H9 (cell line): Measurements from ENCODE around the gene ANKDD1A. TPM values are rescaled to one million over a fixed set of nuclear protein-coding genes. Genes with fewer than 3 reads are reported as not detected.

Experiments used
- DNase-seq: peaks from one replicate; pipeline ENCODE4 v3.0.0-alpha.2; 2017
- H2AFZ ChIP-seq: one replicate; pipeline ENCODE4 v1.6.1; 2013; ENCODE audit warnings: mild to moderate bottlenecking, low read length, control low read depth, moderate library complexity
- H2AK5ac ChIP-seq: 2 replicates; pipeline ENCODE4 v1.6.1; 2013; ENCODE audit warnings: low read length, control low read depth, mixed read lengths; ENCODE audit not compliant: insufficient read length
- H2BK120ac ChIP-seq: one replicate; pipeline ENCODE4 v1.6.1; 2013; ENCODE audit warnings: low read depth, mild to moderate bottlenecking, low read length, control low read depth, inconsistent platforms; ENCODE audit not compliant: poor library complexity, severe bottlenecking
- H2BK12ac ChIP-seq: 2 replicates; pipeline ENCODE4 v1.6.1; 2013; ENCODE audit warnings: low read length, control low read depth, mixed read lengths, low read depth; ENCODE audit not compliant: insufficient read length
- H2BK15ac ChIP-seq: 2 replicates; pipeline ENCODE4 v1.6.1; 2013; ENCODE audit warnings: low read depth, low read length, control low read depth
- H2BK20ac ChIP-seq: one replicate; pipeline ENCODE4 v1.6.1; 2013; ENCODE audit warnings: low read depth, mild to moderate bottlenecking, low read length, control low read depth, inconsistent platforms; ENCODE audit not compliant: poor library complexity, severe bottlenecking
- H2BK5ac ChIP-seq: 2 replicates; pipeline ENCODE4 v1.6.1; 2013; ENCODE audit warnings: low read length, control low read depth, mixed read lengths; ENCODE audit not compliant: insufficient read length
- H3K14ac ChIP-seq: 2 replicates; pipeline ENCODE4 v1.6.1; 2013; ENCODE audit warnings: low read length, control low read depth; ENCODE audit not compliant: insufficient read depth
- H3K18ac ChIP-seq: 2 replicates; pipeline ENCODE4 v1.6.1; 2013; ENCODE audit warnings: low read depth, mild to moderate bottlenecking, mixed read lengths, low read length, control low read depth; ENCODE audit not compliant: insufficient read length
- H3K23ac ChIP-seq: 2 replicates; pipeline ENCODE4 v1.6.1; 2013; ENCODE audit warnings: low read length, control low read depth, mixed read lengths, low read depth; ENCODE audit not compliant: insufficient read length
- H3K23me2 ChIP-seq: 2 replicates; pipeline ENCODE4 v1.6.1; 2013; ENCODE audit warnings: low read depth, mild to moderate bottlenecking, mixed read lengths, low read length, control low read depth; ENCODE audit not compliant: insufficient read length, poor library complexity, severe bottlenecking
- H3K27ac ChIP-seq: 2 replicates; pipeline ENCODE4 v1.5.1; 2013; ENCODE audit warnings: low read length, control low read depth, mixed read lengths, low read depth; ENCODE audit not compliant: insufficient read length
- H3K27me3 ChIP-seq: 2 replicates; pipeline ENCODE4 v1.6.1; 2013; ENCODE audit warnings: low read length, control low read depth, inconsistent platforms; ENCODE audit not compliant: insufficient read depth
- H3K4ac ChIP-seq: 2 replicates; pipeline ENCODE4 v1.6.1; 2013; ENCODE audit warnings: low read depth, mild to moderate bottlenecking, control low read depth, inconsistent platforms, low read length, moderate library complexity
- H3K4me1 ChIP-seq: 2 replicates; pipeline ENCODE4 v1.6.1; 2013; ENCODE audit warnings: low read length, control low read depth, inconsistent platforms; ENCODE audit not compliant: insufficient read depth
- H3K4me2 ChIP-seq: 2 replicates; pipeline ENCODE4 v1.6.1; 2013; ENCODE audit warnings: low read length, control low read depth, mixed read lengths; ENCODE audit not compliant: insufficient read length, insufficient read depth
- H3K56ac ChIP-seq: 2 replicates; pipeline ENCODE4 v1.6.1; 2013; ENCODE audit warnings: low read depth, mild to moderate bottlenecking, mixed read lengths, low read length, control low read depth; ENCODE audit not compliant: insufficient read length
- H3K79me1 ChIP-seq: 2 replicates; pipeline ENCODE4 v1.6.1; 2013; ENCODE audit warnings: low read depth, mild to moderate bottlenecking, moderate library complexity, low read length, control low read depth, inconsistent platforms; ENCODE audit not compliant: insufficient read depth, poor library complexity, severe bottlenecking
- H3K79me2 ChIP-seq: 2 replicates; pipeline ENCODE4 v1.6.1; 2013; ENCODE audit warnings: low read length, control low read depth, inconsistent platforms; ENCODE audit not compliant: insufficient read depth
- H3K9ac ChIP-seq: 2 replicates; pipeline ENCODE4 v1.6.1; 2013; ENCODE audit warnings: low read length, control low read depth, mixed read lengths; ENCODE audit not compliant: insufficient read length; ENCODE audit errors: extremely low read depth
- H3K9me3 ChIP-seq: one replicate; pipeline ENCODE4 v1.6.1; 2013; ENCODE audit warnings: low read depth, low read length, inconsistent platforms; ENCODE audit not compliant: control insufficient read depth
- H3T11ph ChIP-seq: one replicate; pipeline ENCODE4 v1.6.1; 2013; ENCODE audit warnings: mild to moderate bottlenecking, low read length, control low read depth, inconsistent platforms
- H4K20me1 ChIP-seq: one replicate; pipeline ENCODE4 v1.6.1; 2013; ENCODE audit not compliant: control insufficient read depth, insufficient read length, insufficient read depth
- H4K5ac ChIP-seq: 2 replicates; pipeline ENCODE4 v1.6.1; 2013; ENCODE audit warnings: low read depth, mild to moderate bottlenecking, mixed read lengths, low read length, control low read depth; ENCODE audit not compliant: insufficient read length
- H4K8ac ChIP-seq: replicated peaks from 2 replicates; pipeline ENCODE4 v1.6.1; 2013; ENCODE audit warnings: low read length, control low read depth, mixed read lengths, low read depth; ENCODE audit not compliant: insufficient read length
- H4K91ac ChIP-seq: 2 replicates; pipeline ENCODE4 v1.6.1; 2013; ENCODE audit warnings: low read depth, mild to moderate bottlenecking, moderate library complexity, mixed read lengths, low read length, control low read depth; ENCODE audit not compliant: insufficient read length
- H3K27ac Mint-ChIP-seq, 3 experiments: 2 replicates in 2 of 3; 3 replicates in 1 of 3; pipeline ENCODE4 v1.8.0; 2020 to 2021; ENCODE audit warnings: mixed read lengths in 3 of 3, mild to moderate bottlenecking in 1 of 3, moderate library complexity in 1 of 3
- H3K27me3 Mint-ChIP-seq: 2 replicates; pipeline ENCODE4 v1.8.0; 2021; ENCODE audit warnings: low read depth, mild to moderate bottlenecking, moderate library complexity, mixed read lengths
- H3K36me3 Mint-ChIP-seq, 3 experiments: 2 replicates in 2 of 3; 3 replicates in 1 of 3; pipeline ENCODE4 v1.8.0; 2020 to 2021; ENCODE audit warnings: low read depth in 3 of 3, mixed read lengths in 3 of 3; ENCODE audit not compliant: insufficient read depth in 1 of 3
- H3K4me1 Mint-ChIP-seq, 2 experiments: 2 replicates each; pipeline ENCODE4 v1.8.0; 2020; ENCODE audit warnings: mixed read lengths in 2 of 2
- H3K4me3 Mint-ChIP-seq, 2 experiments: 2 replicates in 1 of 2; 3 replicates in 1 of 2; pipeline ENCODE4 v1.8.0; 2020 to 2021; ENCODE audit warnings: mild to moderate bottlenecking in 2 of 2, mixed read lengths in 2 of 2, moderate library complexity in 1 of 2
- H3K9me3 Mint-ChIP-seq, 2 experiments: 2 replicates in 1 of 2; 3 replicates in 1 of 2; pipeline ENCODE4 v1.8.0; 2020; ENCODE audit warnings: mild to moderate bottlenecking in 2 of 2, mixed read lengths in 2 of 2, moderate library complexity in 1 of 2
- WGBS: extraction: QIAGEN DNeasy Blood & Tissue Kit; methylation state at CpG from one replicate; pipeline ENCODE4 v1.1.7; 2013; ENCODE audit warnings: missing lambda C conversion rate, low lambda C conversion rate, mixed read lengths; ENCODE audit not compliant: insufficient read length; ENCODE audit errors: extremely low coverage; 5-methylcytosine and 5-hydroxymethylcytosine counted together
- total RNA-seq: library from RNA; stranded (reverse); gene quantifications from 2 replicates; pipeline ENCODE4 v1.2.1, GENCODE V29; 2021
- TF ChIP-seq, protein P1 (sequence below): fragments of 200-600 bp; sonication (generic); conservative IDR thresholded peaks from 3 replicates; pipeline ENCODE4 v1.8.0; 2021; ENCODE audit warnings: antibody characterized with exemption, mild to moderate bottlenecking

The ANKDD1A gene
- total RNA-seq, 1 experiment from 2014 or later = 3.7 TPM

DNA sequence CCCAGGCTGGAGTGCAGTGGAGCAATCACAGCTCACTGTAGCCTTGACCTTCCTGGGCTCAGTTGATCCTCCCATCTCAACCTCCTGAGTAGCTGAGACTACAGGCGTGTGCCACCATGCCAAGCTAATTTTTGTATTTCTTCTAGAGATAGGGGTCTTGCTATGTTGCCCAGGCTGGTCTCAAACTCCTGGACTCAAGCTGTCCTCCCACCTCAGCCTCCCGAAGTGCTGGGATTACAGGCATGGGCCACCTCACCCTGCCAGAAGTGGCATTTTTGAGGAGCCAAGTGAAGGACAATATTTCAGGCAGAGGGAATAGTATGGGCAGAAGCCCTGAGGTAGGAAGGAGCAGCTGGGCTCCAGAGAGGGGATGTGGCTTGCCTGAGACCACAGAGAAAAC lies 4.7 kb downstream of the ANKDD1A start:
- no peak overlapping the region for H2BK120ac ChIP-seq
- DNase-seq = no peak

More for the DNA sequence above, 4.7 kb downstream of the ANKDD1A start:
- H3K4me2 ChIP-seq = no peak overlapping the region
- H3K27ac ChIP-seq = no peak overlapping the region
- H3K4me1 ChIP-seq = peaks cover 10% of the 10 kb centered on the region; the same call in 1 of the 2 replicates
- Mint-ChIP-seq H3K4me3 (no peak overlapping the region), H3K9me3 (no peaks in the 10 kb centered on the region), H3K36me3 (peaks cover 0 to 4% (median 2%) of the 10 kb centered on the region in 3 experiments; a peak in 1 of 7 replicates), H3K27me3 (peaks cover 36% of the 10 kb centered on the region), H3K27ac (no peak overlapping the region), H3K4me1 (peaks cover 40 to 53% of the 10 kb centered on the region in 2 experiments)
- H3K23ac ChIP-seq = no peak overlapping the region
- TF ChIP-seq, protein P1, sequence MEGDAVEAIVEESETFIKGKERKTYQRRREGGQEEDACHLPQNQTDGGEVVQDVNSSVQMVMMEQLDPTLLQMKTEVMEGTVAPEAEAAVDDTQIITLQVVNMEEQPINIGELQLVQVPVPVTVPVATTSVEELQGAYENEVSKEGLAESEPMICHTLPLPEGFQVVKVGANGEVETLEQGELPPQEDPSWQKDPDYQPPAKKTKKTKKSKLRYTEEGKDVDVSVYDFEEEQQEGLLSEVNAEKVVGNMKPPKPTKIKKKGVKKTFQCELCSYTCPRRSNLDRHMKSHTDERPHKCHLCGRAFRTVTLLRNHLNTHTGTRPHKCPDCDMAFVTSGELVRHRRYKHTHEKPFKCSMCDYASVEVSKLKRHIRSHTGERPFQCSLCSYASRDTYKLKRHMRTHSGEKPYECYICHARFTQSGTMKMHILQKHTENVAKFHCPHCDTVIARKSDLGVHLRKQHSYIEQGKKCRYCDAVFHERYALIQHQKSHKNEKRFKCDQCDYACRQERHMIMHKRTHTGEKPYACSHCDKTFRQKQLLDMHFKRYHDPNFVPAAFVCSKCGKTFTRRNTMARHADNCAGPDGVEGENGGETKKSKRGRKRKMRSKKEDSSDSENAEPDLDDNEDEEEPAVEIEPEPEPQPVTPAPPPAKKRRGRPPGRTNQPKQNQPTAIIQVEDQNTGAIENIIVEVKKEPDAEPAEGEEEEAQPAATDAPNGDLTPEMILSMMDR = no peak
- H3K4ac ChIP-seq = no peak overlapping the region
- H2BK20ac ChIP-seq = no peak overlapping the region
- peaks cover 7% of the 10 kb centered on the region for H3K23me2 ChIP-seq
- no peak overlapping the region for H3K14ac ChIP-seq
- H3K56ac ChIP-seq = no peak overlapping the region
- no peaks in the 10 kb centered on the region for H3K79me2 ChIP-seq
- H3K9ac ChIP-seq = no peak overlapping the region
- H4K5ac ChIP-seq = no peak overlapping the region
- no peak overlapping the region for H2BK5ac ChIP-seq
- H2BK15ac ChIP-seq = no peak overlapping the region
- no peaks in the 10 kb centered on the region for H3K9me3 ChIP-seq
- no peak overlapping the region for H4K91ac ChIP-seq
- no peaks in the 10 kb centered on the region for H3K79me1 ChIP-seq
- no peaks in the 10 kb centered on the region for H4K20me1 ChIP-seq
- no peaks in the 10 kb centered on the region; the same call in 1 of the 2 replicates for H3K27me3 ChIP-seq
- no peak overlapping the region for H2BK12ac ChIP-seq
- no peak overlapping the region for H3K18ac ChIP-seq
- WGBS = no CpG with 5 or more reads among the region's 2 CpGs
- H4K8ac ChIP-seq = no peak overlapping the region
- no peak overlapping the region for H3T11ph ChIP-seq
- H2AK5ac ChIP-seq = no peak overlapping the region
- no peak overlapping the region for H2AFZ ChIP-seq
